Measurements from ENCODE around the gene BCAS3. TPM values are rescaled to one million over a fixed set of nuclear protein-coding genes. Genes with fewer than 3 reads are reported as not detected.

Gene BCAS3
- total RNA-seq, 1 donor from 2014 or later, result 29.6 TPM

DNA sequence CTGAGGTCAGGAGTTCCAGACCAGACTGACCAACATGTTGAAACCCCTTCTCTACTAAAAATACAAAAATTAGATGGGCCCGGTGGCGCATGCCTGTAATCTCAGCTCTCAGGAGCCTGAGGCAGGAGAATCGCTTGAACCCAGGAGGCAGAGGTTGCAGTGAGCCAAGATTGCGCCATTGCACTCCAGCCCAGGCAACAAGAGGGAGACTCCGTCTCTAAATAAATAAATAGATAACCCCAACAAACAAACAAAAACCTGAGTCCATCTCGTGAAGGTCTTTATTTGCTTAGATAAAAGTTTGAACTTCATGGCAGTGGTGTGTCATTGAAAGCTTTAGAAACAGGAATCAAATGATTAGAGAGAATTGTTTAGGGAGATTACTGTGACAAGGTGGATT lies 167.4 kb downstream of the BCAS3 start:
- no peaks in the 10 kb centered on the region for H3K36me3 ChIP-seq
- no peak overlapping the region for H3K27ac ChIP-seq
- no peaks in the 10 kb centered on the region for H3K9me3 ChIP-seq
- ATAC-seq (no peak), DNase-seq (no peak)
- TF ChIP-seq, protein P1, sequence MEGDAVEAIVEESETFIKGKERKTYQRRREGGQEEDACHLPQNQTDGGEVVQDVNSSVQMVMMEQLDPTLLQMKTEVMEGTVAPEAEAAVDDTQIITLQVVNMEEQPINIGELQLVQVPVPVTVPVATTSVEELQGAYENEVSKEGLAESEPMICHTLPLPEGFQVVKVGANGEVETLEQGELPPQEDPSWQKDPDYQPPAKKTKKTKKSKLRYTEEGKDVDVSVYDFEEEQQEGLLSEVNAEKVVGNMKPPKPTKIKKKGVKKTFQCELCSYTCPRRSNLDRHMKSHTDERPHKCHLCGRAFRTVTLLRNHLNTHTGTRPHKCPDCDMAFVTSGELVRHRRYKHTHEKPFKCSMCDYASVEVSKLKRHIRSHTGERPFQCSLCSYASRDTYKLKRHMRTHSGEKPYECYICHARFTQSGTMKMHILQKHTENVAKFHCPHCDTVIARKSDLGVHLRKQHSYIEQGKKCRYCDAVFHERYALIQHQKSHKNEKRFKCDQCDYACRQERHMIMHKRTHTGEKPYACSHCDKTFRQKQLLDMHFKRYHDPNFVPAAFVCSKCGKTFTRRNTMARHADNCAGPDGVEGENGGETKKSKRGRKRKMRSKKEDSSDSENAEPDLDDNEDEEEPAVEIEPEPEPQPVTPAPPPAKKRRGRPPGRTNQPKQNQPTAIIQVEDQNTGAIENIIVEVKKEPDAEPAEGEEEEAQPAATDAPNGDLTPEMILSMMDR (IDR thresholded peaks at IDR 0.05), result no peak
- no peaks in the 10 kb centered on the region for H3K4me1 ChIP-seq
- no peaks in the 10 kb centered on the region for H3K27me3 ChIP-seq (ENCODE audit: low read depth)
- no peak overlapping the region for H3K4me3 ChIP-seq
- intact Hi-C loops (cut with DNase I), result no loop called here

DNA sequence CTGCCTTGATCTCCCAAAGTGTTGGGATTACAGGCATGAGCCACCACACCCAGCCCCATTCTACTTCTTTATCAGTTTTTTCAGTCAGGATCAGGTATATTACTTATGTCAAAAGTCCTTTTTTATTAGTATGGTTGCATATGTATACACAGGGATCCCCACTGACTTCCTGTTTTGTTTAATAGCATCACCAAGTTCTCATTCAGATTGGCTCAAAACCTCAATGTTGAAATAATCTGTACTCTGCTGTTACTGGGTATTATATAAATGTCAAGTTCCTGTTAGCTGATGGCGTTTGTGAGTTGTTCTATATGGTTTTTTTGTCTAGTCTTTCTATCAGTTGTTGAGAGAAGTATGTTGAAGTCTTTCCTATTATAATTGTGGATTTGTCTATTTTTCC lies 168.5 kb downstream of the BCAS3 start:
- ATAC-seq (no peak), DNase-seq (no peak)
- Histone ChIP-seq H3K27ac (no peak overlapping the region), H3K4me1 (no peaks in the 10 kb centered on the region), H3K4me3 (no peak overlapping the region), H3K27me3 (ENCODE audit: low read depth) (no peaks in the 10 kb centered on the region), H3K9me3 (no peaks in the 10 kb centered on the region), H3K36me3 (no peaks in the 10 kb centered on the region)
- TF ChIP-seq, protein P1 (IDR thresholded peaks at IDR 0.05), result no peak
- intact Hi-C loops (cut with DNase I), result no loop called here

DNA sequence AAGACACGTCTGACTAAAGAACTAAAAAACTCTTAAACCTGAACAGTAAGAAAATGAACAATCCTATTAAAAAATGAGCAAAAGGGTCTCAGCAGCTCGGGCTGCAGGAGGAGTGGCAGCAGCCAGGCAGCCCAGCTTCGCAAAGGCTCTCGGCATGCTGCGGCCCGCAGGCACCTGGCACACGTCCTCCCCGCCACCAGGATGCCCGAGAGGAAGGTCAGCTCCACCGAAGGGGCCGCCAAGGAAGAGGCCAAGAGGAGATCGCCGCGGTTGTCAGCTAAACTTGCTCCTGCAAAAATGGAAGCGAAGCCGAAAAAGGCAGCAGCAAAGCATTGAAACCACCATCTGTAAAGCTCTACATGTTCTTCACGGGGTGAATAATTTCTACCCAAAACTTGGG lies 173.5 kb downstream of the BCAS3 start:
- Histone ChIP-seq H3K9me3 (no peaks in the 10 kb centered on the region), H3K4me1 (no peaks in the 10 kb centered on the region), H3K27me3 (ENCODE audit: low read depth) (no peaks in the 10 kb centered on the region), H3K36me3 (no peaks in the 10 kb centered on the region), H3K27ac (no peak overlapping the region), H3K4me3 (no peak overlapping the region)
- intact Hi-C loops (cut with DNase I), result no loop called here
- TF ChIP-seq, protein P1 (IDR thresholded peaks at IDR 0.05), result no peak
- ATAC-seq (no peak), DNase-seq (no peak)

DNA sequence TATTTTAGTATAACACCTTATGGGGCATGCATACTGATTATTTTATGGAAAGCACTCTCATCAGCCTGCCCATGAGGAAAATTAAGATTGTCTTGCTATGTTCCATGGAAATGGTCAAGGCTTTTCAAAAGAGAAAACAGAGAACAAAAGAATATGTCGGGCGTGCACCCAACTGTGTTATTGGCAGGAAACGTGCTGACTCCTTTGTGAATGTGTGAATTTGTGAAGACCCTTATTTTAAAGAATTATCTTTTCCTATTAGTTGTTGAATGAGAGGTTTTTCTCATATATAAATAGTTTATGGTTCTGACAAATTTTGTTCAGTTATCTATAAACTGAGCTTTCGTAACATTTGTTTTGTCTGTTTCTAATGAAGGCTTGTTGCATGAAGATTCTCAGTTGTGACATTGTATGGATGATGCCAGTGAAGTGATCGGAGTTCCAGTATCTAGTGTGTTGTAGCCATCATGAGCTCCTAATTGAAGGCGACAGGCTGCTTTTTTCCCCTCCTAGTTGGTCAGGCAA lies 180.0 kb downstream of the BCAS3 start:
- no peak for ATAC-seq
- no peak for DNase-seq
- intact Hi-C loops (cut with DNase I), result no loop called here
- Histone ChIP-seq H3K27me3 (ENCODE audit: low read depth) (no peaks in the 10 kb centered on the region), H3K9me3 (no peaks in the 10 kb centered on the region), H3K4me1 (no peaks in the 10 kb centered on the region), H3K36me3 (no peaks in the 10 kb centered on the region), H3K27ac (no peak overlapping the region), H3K4me3 (no peak overlapping the region)
- TF ChIP-seq, protein P1 (IDR thresholded peaks at IDR 0.05), result no peak

DNA sequence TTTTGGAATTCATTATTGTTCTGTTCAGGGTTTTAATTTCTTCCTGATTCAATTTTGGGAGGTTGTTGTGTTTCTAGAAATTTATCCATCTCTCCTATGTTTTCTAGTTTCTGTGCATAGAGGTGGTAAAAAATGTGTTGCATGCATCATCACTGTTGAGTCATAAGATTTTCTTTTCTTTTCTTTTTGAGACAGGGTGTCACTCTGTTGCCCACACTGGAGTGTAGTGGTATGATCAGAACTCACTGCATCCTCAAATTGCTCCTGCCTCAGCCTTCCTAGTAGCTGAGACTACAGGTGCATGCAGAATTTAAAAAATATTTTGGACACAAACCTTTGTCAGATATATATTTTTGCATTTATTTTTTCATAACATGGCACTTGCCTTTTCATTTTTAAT lies 184.8 kb downstream of the BCAS3 start:
- Histone ChIP-seq H3K4me3 (no peak overlapping the region), H3K27me3 (ENCODE audit: low read depth) (no peaks in the 10 kb centered on the region), H3K9me3 (no peaks in the 10 kb centered on the region), H3K27ac (no peak overlapping the region), H3K36me3 (no peaks in the 10 kb centered on the region), H3K4me1 (no peaks in the 10 kb centered on the region)
- intact Hi-C loops (cut with DNase I), result no loop called here
- TF ChIP-seq, protein P1 (IDR thresholded peaks at IDR 0.05), result no peak
- DNase-seq (no peak), ATAC-seq (no peak)
